OCI-LY7 (cell line): ENCODE results near the gene LZTFL1. TPM values are rescaled to one million over a fixed set of nuclear protein-coding genes. Genes with fewer than 3 reads are reported as not detected.
A peak's percentile ranks its signal among the peaks of the same experiment; 100 is the strongest.

Experiments
- BruUV-seq: library from RNA; stranded (reverse); fragments of 400-500 nt; replicated peaks from 2 replicates; lab custom pipeline; 2021; lab: Mats Ljungman, UMichigan
- CTCF ChIA-PET: fragments of 300-600 bp; sonication (Branson Sonifier 250); formaldehyde crosslinking; loops from one replicate; lab custom pipeline; 2022; ENCODE audit warnings: antibody characterized with exemption; ENCODE audit not compliant: unreplicated experiment; lab: Charles Lee
- POLR2A ChIA-PET: fragments of 300-600 bp; sonication (Branson Sonifier 250); formaldehyde crosslinking; loops from one replicate; lab custom pipeline; 2022; ENCODE audit warnings: antibody characterized with exemption; lab: Charles Lee
- DNase-seq: peaks from one replicate; pipeline ENCODE4 v3.0.0-alpha.2; 2015; ENCODE audit warnings: low spot score
- H2AFZ ChIP-seq: fragments of 200-600 bp; sonication (generic), shearing (Covaris generic); 2 replicates; pipeline ENCODE4 v1.6.1; 2014; ENCODE audit warnings: mild to moderate bottlenecking, antibody characterized with exemption, low read length, moderate library complexity
- H3K27ac ChIP-seq: fragments of 200-600 bp; sonication (generic); 2 replicates; pipeline ENCODE4 v1.5.1; 2014; ENCODE audit warnings: mixed run types, low read depth, mild to moderate bottlenecking, moderate library complexity, low read length, inconsistent platforms; ENCODE audit not compliant: poor library complexity, severe bottlenecking
- H3K36me3 ChIP-seq: fragments of 200-600 bp; sonication (generic); 2 replicates; pipeline ENCODE4 v1.6.1; 2014; ENCODE audit warnings: mild to moderate bottlenecking, antibody characterized with exemption, low read length, moderate library complexity, mixed read lengths; ENCODE audit not compliant: insufficient read depth
- H3K4me1 ChIP-seq: fragments of 200-600 bp; sonication (generic); 2 replicates; pipeline ENCODE4 v1.5.1; 2014; ENCODE audit warnings: mild to moderate bottlenecking, low read length; ENCODE audit not compliant: insufficient read depth, poor library complexity, severe bottlenecking
- H3K4me2 ChIP-seq: fragments of 200-600 bp; sonication (generic); 2 replicates; pipeline ENCODE4 v1.6.1; 2014; ENCODE audit warnings: mild to moderate bottlenecking, low read length
- H3K4me3 ChIP-seq: fragments of 200-600 bp; sonication (generic); 2 replicates; pipeline ENCODE4 v1.5.1; 2014; ENCODE audit warnings: mild to moderate bottlenecking, low read depth, low read length; ENCODE audit not compliant: poor library complexity, severe bottlenecking
- H3K79me2 ChIP-seq: fragments of 200-600 bp; sonication (generic); 2 replicates; pipeline ENCODE4 v1.6.1; 2016; ENCODE audit warnings: low read depth, mild to moderate bottlenecking, low read length, moderate library complexity, mixed read lengths; ENCODE audit not compliant: insufficient read depth
- H3K9me2 ChIP-seq: fragments of 200-600 bp; sonication (generic); 2 replicates; pipeline ENCODE4 v1.6.1; 2016; ENCODE audit warnings: mild to moderate bottlenecking, low read length, mixed read lengths; ENCODE audit not compliant: insufficient read depth
- H3K9me3 ChIP-seq: fragments of 200-600 bp; sonication (generic); 2 replicates; pipeline ENCODE4 v1.6.1; 2014; ENCODE audit warnings: mild to moderate bottlenecking, mixed run types, low read length, mixed read lengths
- H4K20me1 ChIP-seq: fragments of 200-600 bp; sonication (generic); 2 replicates; pipeline ENCODE4 v1.6.1; 2014; ENCODE audit warnings: mild to moderate bottlenecking, antibody characterized with exemption, low read length, moderate library complexity, mixed read lengths; ENCODE audit not compliant: insufficient read depth
- EZH2phosphoT487 ChIP-seq: fragments of 200-600 bp; sonication (generic); IDR thresholded peaks from 2 replicates; pipeline ENCODE4 v1.6.1; 2018; ENCODE audit warnings: low read depth, borderline replicate concordance, mild to moderate bottlenecking, mixed run types, antibody characterized with exemption, low read length, moderate library complexity, mixed read lengths
- intact Hi-C: fragments of 100-400 bp; cut with micrococcal nuclease; formaldehyde crosslinking; loops from one replicate; pipeline ENCODE4 v1.10.0; 2022; ENCODE audit not compliant: unreplicated experiment
- total RNA-seq, 2 experiments: library from RNA; depleted of rRNA in 1 of 2; stranded (reverse); fragments of >200 nt in 1 of 2; shearing (Covaris generic) in 1 of 2; gene quantifications; 2 replicates each; pipeline ENCODE4 v1.2.3, GENCODE V29; 2014 to 2022
- TF ChIP-seq, protein P1 (sequence below): fragments of 200-600 bp; sonication (generic); conservative IDR thresholded peaks from 2 replicates; pipeline ENCODE4 v1.5.1; 2014; ENCODE audit warnings: mild to moderate bottlenecking, antibody characterized with exemption, low read length, moderate library complexity, mixed read lengths

LZTFL1 gene
- total RNA-seq, 2 experiments from 2014 or later = 3.2 to 8.7 TPM

DNA sequence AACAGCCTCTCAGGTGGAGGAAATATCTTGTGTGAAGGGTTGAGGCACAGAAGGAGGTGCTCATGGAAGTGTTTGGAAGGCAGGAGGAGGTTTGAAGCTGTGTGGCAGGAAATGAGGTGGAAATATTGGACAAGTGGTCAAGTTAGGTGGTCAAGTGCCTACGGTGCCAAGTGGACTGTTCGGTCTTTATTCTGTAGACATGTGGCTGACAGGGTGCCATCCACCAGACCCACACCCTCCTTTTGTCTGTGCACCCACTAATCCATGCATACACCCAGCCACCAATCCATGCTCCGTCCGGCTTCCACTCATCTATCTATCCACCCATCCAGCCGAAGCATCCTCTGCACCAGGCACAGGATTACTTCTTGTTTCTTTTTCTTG, 47.8 kb downstream of the LZTFL1 start:
- CTCF ChIA-PET = no interaction called here
- DNase-seq = no peak
- BruUV-seq = no TSS peak
- no peaks in the 10 kb centered on the region for H3K36me3 ChIP-seq
- TF ChIP-seq, protein P1, sequence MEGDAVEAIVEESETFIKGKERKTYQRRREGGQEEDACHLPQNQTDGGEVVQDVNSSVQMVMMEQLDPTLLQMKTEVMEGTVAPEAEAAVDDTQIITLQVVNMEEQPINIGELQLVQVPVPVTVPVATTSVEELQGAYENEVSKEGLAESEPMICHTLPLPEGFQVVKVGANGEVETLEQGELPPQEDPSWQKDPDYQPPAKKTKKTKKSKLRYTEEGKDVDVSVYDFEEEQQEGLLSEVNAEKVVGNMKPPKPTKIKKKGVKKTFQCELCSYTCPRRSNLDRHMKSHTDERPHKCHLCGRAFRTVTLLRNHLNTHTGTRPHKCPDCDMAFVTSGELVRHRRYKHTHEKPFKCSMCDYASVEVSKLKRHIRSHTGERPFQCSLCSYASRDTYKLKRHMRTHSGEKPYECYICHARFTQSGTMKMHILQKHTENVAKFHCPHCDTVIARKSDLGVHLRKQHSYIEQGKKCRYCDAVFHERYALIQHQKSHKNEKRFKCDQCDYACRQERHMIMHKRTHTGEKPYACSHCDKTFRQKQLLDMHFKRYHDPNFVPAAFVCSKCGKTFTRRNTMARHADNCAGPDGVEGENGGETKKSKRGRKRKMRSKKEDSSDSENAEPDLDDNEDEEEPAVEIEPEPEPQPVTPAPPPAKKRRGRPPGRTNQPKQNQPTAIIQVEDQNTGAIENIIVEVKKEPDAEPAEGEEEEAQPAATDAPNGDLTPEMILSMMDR = no peak
- no peak for TF ChIP-seq EZH2phosphoT487
- POLR2A ChIA-PET = no interaction called here
- H3K9me3 ChIP-seq = 0 out of 2 replicates have a peak, but pooled peaks cover under 1% of the 10 kb centered on the region
- H3K4me1 ChIP-seq = no peaks in the 10 kb centered on the region
- no peaks in the 10 kb centered on the region for H4K20me1 ChIP-seq
- no peaks in the 10 kb centered on the region for H3K79me2 ChIP-seq
- H3K4me2 ChIP-seq = no peak overlapping the region
- no peak overlapping the region for H3K4me3 ChIP-seq
- no peaks in the 10 kb centered on the region for H3K9me2 ChIP-seq
- no peak overlapping the region for H3K27ac ChIP-seq
- intact Hi-C loops = no loop called here
- no peak overlapping the region for H2AFZ ChIP-seq

DNA sequence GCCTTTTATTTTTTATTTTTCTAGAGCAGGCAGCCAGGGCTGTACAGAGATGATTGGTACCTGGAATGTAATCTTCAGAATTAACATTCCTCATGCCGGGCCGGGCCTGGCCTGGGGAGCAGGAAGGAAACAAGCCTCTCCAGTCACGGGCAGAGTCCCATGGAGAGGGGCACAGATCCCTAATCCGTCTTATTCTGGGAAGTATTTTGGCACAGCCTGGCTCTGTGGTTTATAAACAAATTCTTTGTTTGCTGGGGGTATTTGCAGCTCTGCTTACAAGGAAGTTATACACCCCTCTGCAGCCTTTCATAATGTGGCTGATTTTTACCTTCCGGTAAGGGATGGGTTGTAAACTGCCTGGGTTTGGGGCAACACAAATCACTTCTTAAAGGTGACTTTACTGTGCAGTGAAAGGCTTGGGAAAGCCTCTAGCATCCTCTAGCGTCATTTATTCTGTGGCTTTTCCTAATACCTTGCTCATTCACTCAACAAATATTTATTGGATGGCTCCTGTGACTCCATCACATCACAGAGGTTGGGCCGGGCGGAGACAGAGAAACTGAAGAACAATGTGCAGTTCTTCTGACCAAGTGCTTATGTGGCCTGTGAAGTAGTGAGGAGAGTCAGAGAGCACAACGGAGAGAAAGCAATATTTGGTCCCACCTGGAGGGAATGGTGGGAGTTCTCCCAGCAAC, 48.3 kb downstream of the LZTFL1 start:
- TF ChIP-seq, protein P1 = 0 out of 2 replicates have a peak, but pooled peaks have one; percentile 10
- no peak for TF ChIP-seq EZH2phosphoT487
- ChIA-PET CTCF (no interaction called here), POLR2A (no interaction called here)
- DNase-seq = no peak
- Histone ChIP-seq H3K4me2 (no peak overlapping the region), H3K4me3 (no peak overlapping the region), H3K4me1 (no peaks in the 10 kb centered on the region), H3K27ac (no peak overlapping the region), H3K9me3 (peaks cover 6% of the 10 kb centered on the region; the same call in 1 of the 2 replicates), H4K20me1 (no peaks in the 10 kb centered on the region), H3K9me2 (no peaks in the 10 kb centered on the region), H2AFZ (no peak overlapping the region), H3K79me2 (no peaks in the 10 kb centered on the region), H3K36me3 (no peaks in the 10 kb centered on the region)
- intact Hi-C loops = no loop called here
- no TSS peak for BruUV-seq

DNA sequence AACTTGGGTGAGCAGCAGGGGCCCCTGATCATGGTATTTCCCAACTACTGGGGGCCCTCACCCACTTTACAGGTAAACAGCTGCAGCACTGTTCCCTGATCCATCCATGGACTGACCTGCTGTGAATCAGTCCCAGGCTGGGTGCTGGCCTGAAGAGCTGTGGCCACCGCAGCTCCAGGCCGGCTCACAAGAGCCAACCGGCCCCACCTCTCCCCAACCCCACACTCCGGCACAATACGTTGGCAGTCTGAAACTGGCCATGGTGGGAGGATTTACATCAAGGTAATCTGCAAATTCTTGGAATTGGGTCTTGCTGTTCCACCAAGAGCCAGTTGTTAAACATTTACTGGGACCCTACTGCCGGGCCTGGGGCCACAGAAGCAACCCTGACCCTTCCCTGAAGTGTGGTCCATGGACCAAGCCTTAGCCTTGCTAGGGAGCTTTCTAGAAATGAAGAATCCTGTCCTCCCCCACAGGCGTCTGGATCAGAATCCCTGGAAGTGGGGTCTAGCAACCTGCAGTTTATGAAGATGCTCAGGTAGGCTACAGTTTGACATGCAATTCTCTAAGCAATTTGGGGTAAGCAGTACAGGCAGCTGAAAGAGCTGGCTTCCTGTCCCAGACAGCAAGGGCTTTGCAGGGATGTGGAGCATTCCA, 49.3 kb downstream of the LZTFL1 start:
- DNase-seq = no peak
- H3K27ac ChIP-seq = no peak overlapping the region
- H4K20me1 ChIP-seq = no peaks in the 10 kb centered on the region
- intact Hi-C loops = no loop called here
- H2AFZ ChIP-seq = no peak overlapping the region
- H3K4me2 ChIP-seq = no peak overlapping the region
- no peak overlapping the region for H3K4me3 ChIP-seq
- no peaks in the 10 kb centered on the region for H3K4me1 ChIP-seq
- TF ChIP-seq EZH2phosphoT487 = no peak
- TF ChIP-seq, protein P1 = no peak
- no peaks in the 10 kb centered on the region for H3K9me2 ChIP-seq
- H3K36me3 ChIP-seq = no peaks in the 10 kb centered on the region
- no TSS peak for BruUV-seq
- ChIA-PET CTCF (no interaction called here), POLR2A (no interaction called here)
- H3K79me2 ChIP-seq = no peaks in the 10 kb centered on the region
- peaks cover 8% of the 10 kb centered on the region; the same call in 1 of the 2 replicates for H3K9me3 ChIP-seq
